NCI-H1417 treated with DMSO at 0.1 percent for 48 hours (cell line): ENCODE data around the gene STAU1.
A peak's percentile ranks its signal among the peaks of the same experiment; 100 is the strongest.
"Not testable (repeated sequence)": the region's sequence is repeated elsewhere in the genome, so short reads cannot be mapped to it uniquely, and the experiment has no call there.

Experiments
- DNase-seq: peaks from one replicate; lab custom pipeline; 2025; lab: John Stamatoyannopoulos, UW

Gene STAU1, protein sequence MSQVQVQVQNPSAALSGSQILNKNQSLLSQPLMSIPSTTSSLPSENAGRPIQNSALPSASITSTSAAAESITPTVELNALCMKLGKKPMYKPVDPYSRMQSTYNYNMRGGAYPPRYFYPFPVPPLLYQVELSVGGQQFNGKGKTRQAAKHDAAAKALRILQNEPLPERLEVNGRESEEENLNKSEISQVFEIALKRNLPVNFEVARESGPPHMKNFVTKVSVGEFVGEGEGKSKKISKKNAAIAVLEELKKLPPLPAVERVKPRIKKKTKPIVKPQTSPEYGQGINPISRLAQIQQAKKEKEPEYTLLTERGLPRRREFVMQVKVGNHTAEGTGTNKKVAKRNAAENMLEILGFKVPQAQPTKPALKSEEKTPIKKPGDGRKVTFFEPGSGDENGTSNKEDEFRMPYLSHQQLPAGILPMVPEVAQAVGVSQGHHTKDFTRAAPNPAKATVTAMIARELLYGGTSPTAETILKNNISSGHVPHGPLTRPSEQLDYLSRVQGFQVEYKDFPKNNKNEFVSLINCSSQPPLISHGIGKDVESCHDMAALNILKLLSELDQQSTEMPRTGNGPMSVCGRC

DNA sequence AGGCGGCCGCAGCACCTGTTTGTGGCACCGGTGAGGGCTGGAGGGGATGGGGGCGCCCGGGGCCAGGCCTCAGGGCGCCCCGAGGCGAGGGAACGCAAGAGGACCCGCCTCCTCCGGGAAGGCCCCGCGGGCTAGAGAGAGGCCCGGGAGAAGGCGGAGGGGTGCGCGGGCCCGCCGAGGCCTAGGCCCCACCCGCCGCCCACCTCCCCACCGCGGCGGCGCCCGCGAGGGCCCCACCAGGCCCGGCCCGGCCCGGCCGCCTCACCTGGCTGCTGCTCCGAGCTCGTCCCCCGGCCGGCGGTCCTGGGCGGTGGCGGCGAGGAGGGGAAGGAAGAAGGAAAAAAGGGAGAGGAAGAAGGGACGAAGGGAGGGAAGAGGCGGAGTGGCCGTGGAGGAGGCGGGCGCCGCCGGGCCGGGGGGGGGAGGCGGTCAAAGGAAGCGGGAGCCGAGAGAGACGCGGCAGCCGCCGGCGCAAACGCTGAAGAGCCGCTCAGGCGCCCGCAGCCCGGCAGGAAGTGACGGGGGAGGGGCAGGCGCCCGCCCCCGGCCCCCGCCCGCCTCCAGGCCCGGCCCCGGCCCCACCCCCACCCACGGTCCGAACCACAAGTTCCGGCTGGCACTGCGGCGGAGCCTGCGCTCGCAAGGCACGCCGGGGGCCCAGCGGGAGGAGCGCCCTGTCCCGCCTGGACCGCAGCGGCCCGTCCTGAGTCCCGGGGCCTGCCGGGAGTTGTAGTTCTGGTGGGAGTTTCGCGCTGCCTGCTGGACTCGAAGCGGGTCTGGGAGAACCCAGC, at the start of gene STAU1:
Gene STAU1, minus strand, starts transcription at position 484 of the 791 bp plus-strand sequence. CDS start 22,133 bp downstream, outside the sequence.
- DNase-seq = peak; percentile 70

DNA sequence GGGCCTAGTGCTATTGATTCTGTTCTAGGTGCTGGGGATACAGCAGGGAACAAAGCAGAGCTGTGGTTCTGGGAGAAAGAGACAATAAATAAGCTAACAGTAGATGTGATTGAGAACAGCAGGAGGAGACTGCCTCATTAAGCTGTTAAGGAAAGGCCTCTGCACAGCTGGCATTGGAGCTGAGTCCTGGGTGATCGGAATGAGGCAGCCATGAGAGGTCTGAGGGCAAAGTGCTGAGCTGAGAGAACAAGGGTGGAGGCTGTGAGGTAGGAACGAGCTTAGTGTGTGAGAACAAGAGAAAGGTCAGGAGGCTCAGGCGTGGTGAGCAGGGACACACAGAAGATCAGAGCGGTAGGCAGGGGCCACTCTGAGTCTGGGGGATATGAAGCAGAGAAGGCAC, 49.4 kb upstream of the STAU1 start:
- DNase-seq = no peak

DNA sequence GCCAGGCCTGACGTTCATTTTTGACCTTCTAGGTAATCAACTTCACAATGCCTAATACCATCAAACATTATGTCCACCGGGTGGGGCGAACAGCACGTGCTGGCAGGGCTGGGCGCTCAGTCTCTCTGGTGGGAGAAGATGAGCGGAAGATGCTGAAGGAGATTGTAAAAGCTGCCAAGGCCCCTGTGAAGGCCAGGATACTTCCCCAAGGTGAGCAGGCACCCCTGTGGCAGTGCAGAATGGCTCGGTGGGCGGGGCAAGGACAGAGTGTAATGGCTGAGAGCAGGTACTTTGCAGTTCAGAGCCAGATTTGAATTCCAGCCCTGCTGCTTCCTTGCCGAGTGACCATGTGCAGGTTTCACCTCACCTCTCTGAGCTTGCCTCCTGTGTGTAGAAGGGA, 48.2 kb upstream of the STAU1 start:
- DNase-seq = no peak

DNA sequence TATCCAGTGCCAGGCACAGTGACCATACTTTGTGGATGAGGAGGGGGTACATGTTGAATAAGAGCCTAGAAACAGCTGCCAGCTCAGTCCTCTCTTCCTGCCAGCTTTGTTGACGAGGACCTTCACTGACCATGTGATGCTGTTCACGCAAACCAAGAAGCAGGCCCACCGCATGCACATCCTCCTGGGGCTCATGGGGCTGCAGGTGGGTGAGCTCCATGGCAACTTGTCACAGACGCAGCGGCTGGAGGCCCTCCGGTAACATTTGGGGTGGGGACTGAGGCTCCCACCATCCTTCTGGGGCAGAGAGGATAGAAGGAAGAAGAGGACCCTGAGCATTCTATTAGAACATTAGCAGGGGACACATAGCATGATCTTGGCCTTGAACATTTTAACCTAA, 46.7 kb upstream of the STAU1 start:
- DNase-seq = no peak

DNA sequence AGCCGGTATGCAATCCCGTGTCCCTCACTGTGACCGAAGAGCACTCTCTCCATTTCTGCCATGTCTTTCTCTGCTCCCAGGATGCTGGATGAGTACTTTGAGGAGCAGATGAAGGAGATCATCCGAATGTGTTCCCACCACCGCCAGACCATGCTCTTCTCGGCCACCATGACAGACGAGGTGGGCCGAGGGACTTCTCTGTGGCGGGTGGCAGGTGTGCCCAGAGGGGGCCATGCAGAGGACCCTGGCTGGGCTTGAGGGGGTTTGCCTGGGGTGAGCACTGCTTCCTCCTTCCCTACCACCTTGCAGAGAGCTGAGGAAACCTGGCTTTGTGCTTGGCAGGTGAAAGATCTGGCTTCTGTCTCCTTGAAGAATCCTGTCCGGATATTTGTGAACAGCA, 45.1 kb upstream of the STAU1 start:
- no peak for DNase-seq

DNA sequence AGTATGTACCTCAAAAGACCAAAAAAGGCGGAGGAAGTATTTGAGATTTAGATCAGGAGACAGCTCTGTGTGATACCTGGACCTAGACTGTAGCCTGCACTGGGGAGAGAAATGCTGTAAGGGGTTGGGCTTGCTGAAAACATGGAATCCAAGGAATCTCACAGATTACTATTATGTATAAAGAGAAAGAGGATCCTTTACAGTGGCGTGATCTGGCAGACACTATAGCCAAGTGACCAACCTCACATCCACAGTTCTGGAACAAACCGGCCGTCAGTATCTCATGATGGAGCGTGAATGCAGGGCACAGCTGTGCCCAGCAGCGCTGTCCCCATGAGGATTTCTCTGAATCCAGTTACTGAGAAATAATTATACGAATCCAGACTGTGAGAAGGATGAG, 43.3 kb upstream of the STAU1 start:
- DNase-seq = no peak

DNA sequence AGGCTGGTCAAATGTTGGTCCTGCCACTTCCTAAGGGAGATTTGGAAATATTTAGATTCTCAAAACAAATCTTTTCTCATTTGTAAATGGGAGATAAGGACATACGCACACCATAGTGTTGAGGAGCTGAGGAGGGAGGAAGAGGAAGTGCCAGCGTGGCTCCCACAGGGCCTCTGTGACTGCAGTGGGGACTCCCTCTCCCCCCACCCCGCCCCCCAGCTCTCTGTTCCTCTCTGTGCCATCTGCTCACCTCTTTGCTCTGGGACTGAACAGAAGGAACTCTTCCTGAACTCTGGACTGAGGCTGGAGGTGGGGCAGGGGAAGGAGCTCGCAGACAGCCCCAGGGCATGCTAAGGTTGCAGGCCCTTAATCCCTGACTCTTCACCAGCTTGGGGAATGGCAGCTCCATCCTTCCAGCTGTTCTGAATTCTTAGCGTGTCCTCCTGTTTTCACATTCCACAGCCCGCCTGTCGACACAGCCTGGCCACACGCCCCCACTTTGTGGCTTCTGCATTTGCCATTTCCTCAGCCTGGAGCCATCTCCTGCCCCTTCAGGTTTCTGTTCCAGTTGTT, 42.5 kb upstream of the STAU1 start:
- no peak for DNase-seq

DNA sequence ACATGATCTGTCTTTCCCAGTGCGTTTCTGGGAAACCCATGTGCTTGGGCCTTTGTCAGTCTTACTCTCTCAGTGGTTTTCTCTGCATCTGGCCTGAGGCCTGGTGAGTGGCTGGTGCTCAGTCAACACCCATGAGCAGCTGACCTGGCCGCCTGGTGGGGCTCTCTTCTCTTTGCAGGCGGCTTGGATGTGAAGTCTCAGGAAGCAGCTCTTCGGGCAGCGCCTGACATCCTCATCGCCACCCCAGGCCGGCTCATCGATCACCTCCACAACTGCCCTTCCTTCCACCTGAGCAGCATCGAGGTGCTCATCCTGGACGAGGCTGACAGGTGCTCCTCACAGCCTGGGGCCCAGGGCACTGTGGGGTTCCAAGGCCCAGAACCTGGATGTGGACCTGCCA, 41.9 kb upstream of the STAU1 start:
- peak; percentile 40 for DNase-seq

DNA sequence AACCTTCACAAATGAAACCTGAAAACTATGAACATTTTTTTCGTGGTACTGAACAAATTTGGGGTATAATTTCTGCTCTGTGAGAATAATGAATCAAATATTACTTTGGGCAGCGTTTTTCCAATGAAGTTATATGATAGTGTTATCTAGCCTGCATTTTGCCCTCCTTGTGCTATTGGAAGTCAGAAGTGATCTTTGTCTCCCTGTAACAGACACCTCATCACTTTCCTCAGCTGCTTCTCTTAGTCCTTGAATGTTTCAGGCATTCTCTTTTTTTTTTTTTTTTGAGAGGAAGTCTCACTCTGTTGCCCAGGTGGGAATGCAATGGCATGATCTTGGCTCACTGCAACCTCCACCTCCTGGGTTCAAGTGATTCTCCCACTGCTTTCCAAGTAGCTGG, 41.2 kb upstream of the STAU1 start:
- DNase-seq = no peak

DNA sequence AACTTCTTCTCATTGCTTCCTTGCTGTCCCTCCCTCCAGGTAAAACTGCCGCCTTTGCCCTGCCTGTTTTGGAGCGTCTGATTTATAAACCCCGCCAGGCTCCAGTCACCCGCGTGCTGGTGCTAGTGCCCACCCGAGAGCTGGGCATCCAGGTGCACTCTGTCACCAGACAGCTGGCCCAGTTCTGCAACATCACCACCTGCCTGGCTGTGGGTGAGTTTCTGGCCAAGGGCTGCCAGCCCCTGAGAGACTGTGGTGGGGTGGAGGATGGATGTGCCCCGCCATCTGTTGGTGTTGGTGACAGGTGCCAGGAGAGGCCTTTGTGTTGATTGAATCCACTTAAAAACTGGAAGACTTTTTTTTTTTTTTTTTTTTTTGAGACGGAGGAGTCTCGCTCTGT, 40.5 kb upstream of the STAU1 start:
- no peak for DNase-seq

DNA sequence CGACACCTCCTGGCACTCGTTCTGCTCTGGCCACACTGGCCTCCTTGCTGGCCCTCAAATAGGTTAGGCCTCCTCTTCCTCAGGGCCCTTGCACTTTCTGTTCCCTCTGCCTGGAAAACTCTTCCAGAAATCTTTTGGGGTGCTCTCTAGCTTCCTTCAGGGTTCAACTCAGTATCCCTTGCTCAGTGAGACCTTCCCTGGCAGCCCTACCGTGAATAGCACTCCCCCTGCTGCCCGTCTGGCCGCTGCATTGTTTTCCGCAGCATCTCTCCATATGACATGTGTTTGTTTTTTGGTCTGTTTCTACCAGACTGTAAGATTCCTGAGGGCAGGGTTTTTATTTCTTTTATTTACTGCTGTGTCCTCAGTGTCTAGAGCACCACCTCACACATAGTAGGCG, 37.8 kb upstream of the STAU1 start:
- DNase-seq = no peak

DNA sequence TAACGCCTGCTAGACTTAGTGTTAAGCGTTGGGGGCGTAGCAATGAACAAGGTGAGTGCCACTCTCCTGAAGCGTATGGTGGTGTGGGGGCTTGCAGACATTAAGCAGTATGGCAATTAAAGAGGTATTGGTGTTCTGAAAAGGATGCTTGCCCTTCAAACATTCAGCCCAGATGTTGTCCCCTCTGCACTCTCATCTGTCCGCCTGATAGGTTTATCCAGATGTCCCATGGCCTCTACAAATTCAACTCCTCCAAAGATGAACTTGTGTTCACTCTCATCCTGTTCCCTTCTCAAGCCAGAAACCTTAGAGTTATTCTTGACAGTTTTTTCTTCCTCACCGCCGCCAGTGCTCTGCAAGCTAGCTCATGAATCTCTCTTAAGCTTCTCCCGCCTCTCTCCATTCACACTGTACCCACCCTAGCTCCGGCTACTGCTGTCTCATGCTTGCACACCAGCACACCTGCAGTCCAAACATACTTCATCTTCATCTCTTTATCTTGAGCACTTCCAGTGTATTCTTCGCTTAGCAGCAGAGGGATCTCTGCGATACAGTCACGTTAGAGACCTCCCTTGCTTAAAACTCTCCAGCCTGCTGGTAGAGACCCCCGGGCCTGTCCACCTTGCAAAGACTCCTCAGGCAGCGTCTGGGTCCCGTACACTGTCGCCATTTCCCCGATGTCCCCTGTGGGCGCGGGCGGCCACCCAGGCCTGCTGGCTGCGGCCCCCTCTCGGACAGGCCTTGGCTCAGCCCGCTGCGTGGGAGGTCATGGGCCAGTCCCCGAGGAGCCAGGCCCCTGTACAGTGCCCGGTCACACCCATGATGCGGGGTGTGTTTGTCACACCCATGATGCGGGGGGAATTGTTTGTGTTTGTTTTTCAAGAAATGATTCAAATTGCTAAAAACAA, 32.0 kb upstream of the STAU1 start:
- DNase-seq = no peak

DNA sequence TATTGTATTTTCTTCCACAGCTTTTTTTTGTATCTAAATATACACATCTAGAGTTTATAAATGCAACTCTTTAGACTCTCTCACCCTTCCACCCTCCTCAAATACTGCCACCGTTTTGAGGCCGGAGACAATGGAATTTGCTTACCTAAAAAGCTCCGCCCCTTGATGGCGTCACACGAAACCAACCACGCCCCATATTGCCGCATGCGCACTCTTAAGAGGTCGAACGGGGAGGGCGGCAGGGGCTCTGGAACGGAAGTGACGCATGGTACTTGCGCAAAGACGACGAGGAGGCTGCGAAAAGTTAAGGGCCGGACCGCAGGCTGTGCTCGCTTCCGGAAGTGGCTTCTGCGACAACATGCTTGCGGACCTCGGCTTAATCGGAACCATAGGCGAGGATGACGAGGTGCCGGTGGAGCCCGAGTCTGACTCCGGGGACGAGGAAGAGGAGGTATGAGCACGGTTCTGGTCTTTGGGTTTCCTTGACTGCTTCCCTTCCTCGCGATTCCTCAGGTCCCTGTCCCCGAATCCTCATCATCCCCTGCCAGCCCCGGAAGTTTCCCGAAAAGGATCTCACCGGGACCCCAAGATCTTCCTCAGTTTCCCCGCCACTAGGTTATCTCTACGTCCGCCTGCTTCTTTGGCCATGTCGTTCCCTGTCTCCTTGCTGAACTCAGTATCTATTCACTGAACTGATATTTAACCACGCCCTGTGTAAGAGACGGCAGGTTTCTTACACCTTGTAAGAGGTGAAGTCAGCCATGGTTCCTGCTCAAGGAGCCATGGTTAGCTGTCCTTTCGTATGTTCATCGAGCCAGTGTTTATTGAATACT, 31.2 kb upstream of the STAU1 start, which contains the start of gene DDX27:
Gene DDX27, plus strand, starts transcription at position 326 of the 833 bp plus-strand sequence. Its CDS starts 33 bp downstream, at position 359.
- DNase-seq = peak; percentile 95

DNA sequence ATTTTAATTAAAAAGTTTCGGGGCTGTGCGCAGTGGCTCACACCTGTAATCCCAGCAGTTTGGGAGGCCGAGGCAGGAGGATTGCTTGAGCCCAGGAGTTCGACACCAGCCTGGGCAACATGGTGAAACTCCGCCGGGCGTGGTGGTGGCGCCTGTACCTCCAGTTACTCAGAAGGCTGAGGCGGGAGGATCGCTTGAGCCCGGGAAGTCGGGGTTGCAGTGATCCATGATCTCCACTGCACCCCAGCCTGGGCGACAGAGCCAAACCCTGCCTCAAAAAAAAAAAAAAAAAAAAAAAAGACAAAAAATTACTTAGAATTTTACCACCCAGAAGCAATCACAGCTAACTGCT, 30.6 kb upstream of the STAU1 start:
- DNase-seq = not testable (repeated sequence)

DNA sequence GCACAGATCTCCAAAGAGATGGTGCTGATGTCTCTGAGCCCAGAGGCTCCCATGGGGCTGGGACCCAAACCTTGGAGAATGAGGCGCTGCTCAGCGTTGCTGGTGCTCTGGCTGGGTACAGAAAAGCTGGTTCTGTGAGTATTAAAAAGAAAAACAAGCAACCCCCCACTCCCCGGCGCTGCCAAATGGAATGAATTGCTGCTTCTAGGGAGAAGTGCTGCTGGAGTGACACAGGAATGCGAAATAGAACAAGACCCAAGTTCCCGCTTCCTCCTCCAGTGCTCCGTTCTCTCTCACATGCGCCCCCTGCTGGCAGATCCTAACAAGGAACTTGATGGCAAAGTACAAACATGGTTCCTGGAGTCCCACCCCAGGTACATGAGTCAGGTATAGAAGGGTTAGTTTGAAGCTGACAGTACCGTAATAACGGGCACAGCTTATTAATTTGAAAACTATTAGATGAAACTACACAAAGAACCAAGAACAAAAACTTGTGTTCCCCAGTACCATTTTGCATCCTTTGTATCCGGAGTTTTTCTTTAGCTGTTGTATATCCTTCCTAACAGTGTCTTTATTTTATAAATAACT, 29.0 kb upstream of the STAU1 start:
- peak; percentile 37 for DNase-seq

DNA sequence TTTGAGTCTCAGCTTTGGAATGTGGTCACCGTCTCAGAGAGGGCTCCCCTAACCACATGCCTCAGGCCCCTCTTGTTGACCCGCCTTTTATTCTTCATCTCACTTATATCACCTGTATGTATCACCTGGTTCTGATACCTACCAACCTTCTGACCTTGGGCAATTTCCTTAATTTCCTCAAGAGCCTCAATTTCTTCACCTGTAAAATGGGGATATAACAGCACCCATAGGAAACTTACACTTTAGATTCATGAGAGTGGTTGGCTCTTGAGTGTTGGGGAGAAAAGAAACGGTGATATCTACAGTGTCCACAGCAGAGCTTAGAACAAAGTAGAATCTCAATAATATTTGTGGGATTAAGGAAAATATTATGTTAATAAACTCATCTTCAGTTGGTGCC, 27.1 kb upstream of the STAU1 start:
- no peak for DNase-seq

DNA sequence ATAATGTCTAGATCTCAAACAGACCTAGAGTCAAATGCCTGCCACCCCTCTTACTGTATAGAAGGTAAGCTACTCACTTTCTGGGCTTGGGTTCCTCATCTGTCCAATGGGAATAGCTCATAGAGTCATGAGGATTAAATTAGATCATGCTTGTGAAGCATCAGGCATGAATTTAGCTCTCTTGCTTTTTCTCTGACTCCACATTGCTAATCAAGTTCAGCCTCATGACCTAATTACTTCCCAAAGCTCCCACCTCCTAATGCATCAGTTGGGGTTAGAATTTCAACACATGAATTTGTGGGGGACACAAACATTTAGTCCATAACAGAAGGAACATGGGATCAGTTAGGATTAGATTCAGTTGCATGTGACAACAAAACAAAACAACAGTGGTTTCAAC, 26.4 kb upstream of the STAU1 start:
- no peak for DNase-seq

DNA sequence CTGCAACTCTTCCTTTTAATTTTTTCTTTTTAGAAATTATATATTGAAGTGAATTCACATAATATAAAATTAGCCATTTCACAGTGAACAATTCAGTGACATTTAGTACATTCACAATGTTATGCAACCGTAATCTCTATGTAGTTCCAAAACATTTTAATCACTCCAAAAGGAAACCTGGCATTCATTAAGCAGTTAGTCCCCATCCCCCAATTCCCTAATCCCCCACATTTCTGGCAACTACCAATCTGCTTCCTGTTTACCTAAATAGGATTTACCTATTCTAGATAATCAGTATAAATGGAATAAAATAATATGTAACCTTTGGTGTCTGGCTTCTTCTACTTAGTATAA, 22.6 kb upstream of the STAU1 start:
- DNase-seq = no peak

DNA sequence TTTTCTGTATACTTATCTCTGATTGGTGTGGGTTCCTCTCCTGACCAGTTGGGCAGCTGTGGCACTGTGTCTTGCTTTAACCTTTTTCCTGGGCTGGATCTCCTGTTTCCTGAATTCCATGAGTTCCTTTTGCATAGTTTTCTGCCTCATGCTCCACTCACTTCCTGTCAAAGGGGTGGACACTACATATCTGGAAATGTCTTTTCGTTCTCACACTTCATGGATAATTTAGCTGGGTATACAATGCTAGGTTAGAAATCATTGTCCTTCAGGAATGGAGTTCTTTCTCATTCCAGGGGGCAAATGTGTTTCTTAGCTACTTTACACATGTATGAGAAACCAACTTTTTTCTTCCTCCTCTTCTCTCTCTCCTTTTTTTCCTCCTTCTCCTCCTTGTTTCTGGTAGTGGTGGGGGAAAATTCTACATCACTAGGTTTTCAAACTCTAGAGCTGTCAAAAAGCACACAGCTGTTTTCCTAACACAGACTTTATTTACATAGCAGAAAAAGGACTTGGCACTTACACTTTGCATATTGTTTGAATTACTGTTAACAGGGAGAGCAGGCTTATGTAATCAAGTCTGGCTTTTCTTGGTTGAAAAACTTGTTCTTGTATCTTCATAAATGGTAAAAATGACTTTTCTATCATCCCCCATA, 22.1 kb upstream of the STAU1 start:
- no peak for DNase-seq

DNA sequence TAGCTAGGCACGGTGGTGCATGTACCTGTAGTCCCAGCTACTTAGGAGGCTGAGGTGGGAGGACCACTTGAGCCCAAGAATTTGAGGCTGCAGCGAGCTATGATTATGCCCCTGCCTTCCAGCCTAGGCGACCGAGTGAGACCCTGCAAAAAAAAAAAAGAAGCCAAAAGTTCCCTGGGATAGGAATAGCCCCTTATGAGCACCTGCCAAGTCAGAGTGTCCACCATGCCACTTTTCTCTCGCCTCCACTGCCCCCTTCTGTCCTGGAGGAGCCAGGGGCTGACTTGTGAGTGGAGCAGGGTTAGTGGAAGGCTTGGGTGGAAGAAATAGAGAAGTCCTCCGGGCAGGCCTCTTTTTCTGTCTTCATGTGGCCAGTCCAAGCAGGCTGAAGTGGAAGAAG, 18.9 kb upstream of the STAU1 start:
- DNase-seq = no peak
